HepG2 (cell line): ENCODE results near the gene CCNT2. TPM values are rescaled to one million over a fixed set of nuclear protein-coding genes. Genes with fewer than 3 reads are reported as not detected.

Experiments used
- ADNP ChIP-seq: sonication (generic); formaldehyde crosslinking; IDR thresholded peaks from 2 replicates; pipeline ENCODE4 v1.4.0; 2020; ENCODE audit warnings: missing genetic modification reagents
- AGO1 ChIP-seq: fragments of 200-400 bp; formaldehyde crosslinking; IDR thresholded peaks from 2 replicates; pipeline ENCODE4 v1.6.1; 2017; ENCODE audit warnings: mild to moderate bottlenecking, low read depth, low read length, moderate library complexity; ENCODE audit not compliant: poor library complexity, severe bottlenecking
- ARNTL ChIP-seq: sonication (generic); formaldehyde crosslinking; IDR thresholded peaks from 2 replicates; pipeline ENCODE4 v1.4.0; 2020; ENCODE audit warnings: mild to moderate bottlenecking, missing genetic modification reagents
- HBP1 ChIP-seq: IDR thresholded peaks from 2 replicates; pipeline ENCODE4 v1.6.1; 2016; ENCODE audit warnings: low read depth, control low read depth
- HCFC1 ChIP-seq: fragments of 150-350 bp; IDR thresholded peaks from 2 replicates; pipeline ENCODE4 v1.6.1; 2014; ENCODE audit warnings: low read depth, low read length
- HDAC6 ChIP-seq: fragments of 200-600 bp; sonication (generic); IDR thresholded peaks from 2 replicates; pipeline ENCODE4 v1.7.0; 2017; ENCODE audit warnings: mild to moderate bottlenecking, antibody characterized with exemption, low read length, low read depth
- HOXA7 ChIP-seq: sonication (generic); formaldehyde crosslinking; IDR thresholded peaks from 2 replicates; pipeline ENCODE4 v1.8.1; 2022; ENCODE audit warnings: mild to moderate bottlenecking, missing genetic modification reagents, moderate library complexity
- ISL2 ChIP-seq: sonication (generic); formaldehyde crosslinking; IDR thresholded peaks from 2 replicates; pipeline ENCODE4 v1.5.0; 2020; ENCODE audit warnings: missing genetic modification reagents
- NCOA1 ChIP-seq: sonication (generic); formaldehyde crosslinking; IDR thresholded peaks from 2 replicates; pipeline ENCODE4 v1.9.0; 2021; ENCODE audit warnings: missing genetic modification reagents
- RELA ChIP-seq: sonication (generic); formaldehyde crosslinking; IDR thresholded peaks from 2 replicates; pipeline ENCODE4 v1.4.0; 2020; ENCODE audit warnings: missing genetic modification reagents
- SETDB1 ChIP-seq: sonication (generic); formaldehyde crosslinking; IDR thresholded peaks from 2 replicates; pipeline ENCODE4 v1.5.1; 2020; ENCODE audit warnings: missing genetic modification reagents, mild to moderate bottlenecking, borderline replicate concordance
- SNAI1 ChIP-seq: sonication (generic); formaldehyde crosslinking; IDR thresholded peaks from 2 replicates; pipeline ENCODE4 v1.5.0; 2020; ENCODE audit warnings: mild to moderate bottlenecking, missing genetic modification reagents, borderline replicate concordance
- SNAPC4 ChIP-seq: sonication (generic); formaldehyde crosslinking; IDR thresholded peaks from 2 replicates; pipeline ENCODE4 v1.4.0; 2020; ENCODE audit warnings: mild to moderate bottlenecking, missing genetic modification reagents
- SUZ12 ChIP-seq: fragments of 150-350 bp; IDR thresholded peaks from 2 replicates; pipeline ENCODE4 v1.6.1; 2014; ENCODE audit warnings: low read depth, low read length
- U2AF2 ChIP-seq: fragments of 200-400 bp; formaldehyde crosslinking; IDR thresholded peaks from 2 replicates; pipeline ENCODE4 v1.6.1; 2017; ENCODE audit warnings: low read depth, mild to moderate bottlenecking, low read length
- ZFAT ChIP-seq: sonication (generic); formaldehyde crosslinking; conservative IDR thresholded peaks from 2 replicates; pipeline ENCODE4 v1.8.1; 2023; ENCODE audit warnings: missing genetic modification reagents, inconsistent platforms
- ZKSCAN1 ChIP-seq: fragments of 150-350 bp; IDR thresholded peaks from 2 replicates; pipeline ENCODE4 v1.6.1; 2014; ENCODE audit warnings: low read length
- ZNF12 ChIP-seq: sonication (generic); formaldehyde crosslinking; IDR thresholded peaks from 2 replicates; pipeline ENCODE4 v1.5.0; 2020; ENCODE audit warnings: missing genetic modification reagents
- ZNF143 ChIP-seq: sonication (generic); formaldehyde crosslinking; IDR thresholded peaks from 2 replicates; pipeline ENCODE4 v1.4.0; 2020; ENCODE audit warnings: missing genetic modification reagents
- ZNF160 ChIP-seq: sonication (generic); formaldehyde crosslinking; IDR thresholded peaks from 2 replicates; pipeline ENCODE4 v1.8.0; 2022; ENCODE audit warnings: mild to moderate bottlenecking, inconsistent platforms, missing genetic modification reagents
- ZNF205 ChIP-seq: IDR thresholded peaks from 2 replicates; pipeline ENCODE4 v1.6.1; 2018; ENCODE audit warnings: missing biosample characterization, missing genetic modification reagents
- ZNF703 ChIP-seq: sonication (generic); formaldehyde crosslinking; IDR thresholded peaks from 2 replicates; pipeline ENCODE4 v1.5.1; 2020; ENCODE audit warnings: missing genetic modification reagents, mild to moderate bottlenecking, moderate library complexity, borderline replicate concordance
- ZSCAN12 ChIP-seq: sonication (generic); formaldehyde crosslinking; IDR thresholded peaks from 2 replicates; pipeline ENCODE4 v1.9.0; 2021; ENCODE audit warnings: mild to moderate bottlenecking, missing genetic modification reagents
- ZSCAN25 ChIP-seq: sonication (generic); formaldehyde crosslinking; IDR thresholded peaks from 2 replicates; pipeline ENCODE4 v1.8.0; 2022; ENCODE audit warnings: mild to moderate bottlenecking, missing genetic modification reagents
- polyA plus RNA-seq, 8 experiments: library from polyadenylated mRNA; depleted of rRNA in 3 of 8; stranded (reverse) in 7 of 8; unstranded in 1 of 8; fragments of >200 nt; fragmentation: Illumina TruSeq in 4 of 8; extraction: Trizol in 4 of 8; gene quantifications; 2 replicates each; pipeline versions ENCODE4 v1.2.1 to v1.2.3, GENCODE V29; 2011 to 2016; ENCODE audit warnings: low read depth in 4 of 8, missing spikeins in 1 of 8, mixed read lengths in 1 of 8; ENCODE audit not compliant: insufficient read depth in 1 of 8
- total RNA-seq, 5 experiments: library from RNA; depleted of rRNA; stranded (reverse); fragments of >200 nt; fragmentation: Illumina TruSeq; extraction: Trizol; gene quantifications; 2 replicates each; pipeline ENCODE4 v1.2.3, GENCODE V29; 2016; ENCODE audit warnings: low read depth in 1 of 5
- TF ChIP-seq, protein P1 (sequence below): IDR thresholded peaks from 2 replicates; pipeline ENCODE4 v1.6.1; 2016; ENCODE audit warnings: mild to moderate bottlenecking, missing biosample characterization, missing genetic modification reagents

Gene CCNT2
- total and polyA plus RNA-seq, 2 of the 13 experiments (the other 11 are each of a cell fraction or from before 2014, with no cell fraction given): 22.1 to 34.4 TPM

- TF ChIP-seq SNAPC4 (CRISPR knock-in tag) (peak; percentile 56), ZNF703 (CRISPR knock-in tag) (0 out of 2 replicates have a peak, but pooled peaks have one; percentile 75), ZNF143 (CRISPR knock-in tag) (peak; percentile 90), HBP1 (CRISPR knock-in tag) (peak; percentile 79), SUZ12 (peak; percentile 58), ISL2 (CRISPR knock-in tag) (peak; percentile 72), ZNF12 (CRISPR knock-in tag) (no peak; the same call in 1 of the 2 replicates), SETDB1 (CRISPR knock-in tag) (no peak), ZNF160 (CRISPR knock-in tag) (peak; percentile 86), ADNP (CRISPR knock-in tag) (no peak), ZFAT (CRISPR knock-in tag) (peak; percentile 10; the same call in 1 of the 2 replicates), SNAI1 (CRISPR knock-in tag) (peak; percentile 34; the same call in 1 of the 2 replicates), AGO1 (no peak), ZNF205 (CRISPR knock-in tag) (peak; percentile 48; the same call in 1 of the 2 replicates), NCOA1 (CRISPR knock-in tag) (no peak; the same call in 1 of the 2 replicates), HOXA7 (CRISPR knock-in tag) (no peak), HCFC1 (peak; percentile 76), RELA (CRISPR knock-in tag) (peak; percentile 59; the same call in 1 of the 2 replicates), HDAC6 (no peak), ZSCAN12 (CRISPR knock-in tag) (no peak), ARNTL (no peak), U2AF2 (no peak), ZSCAN25 (CRISPR knock-in tag) (peak; percentile 98), ZKSCAN1 (no peak; the same call in 1 of the 2 replicates)
- TF ChIP-seq, protein P1, sequence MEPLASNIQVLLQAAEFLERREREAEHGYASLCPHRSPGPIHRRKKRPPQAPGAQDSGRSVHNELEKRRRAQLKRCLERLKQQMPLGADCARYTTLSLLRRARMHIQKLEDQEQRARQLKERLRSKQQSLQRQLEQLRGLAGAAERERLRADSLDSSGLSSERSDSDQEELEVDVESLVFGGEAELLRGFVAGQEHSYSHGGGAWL (CRISPR knock-in tag): peak; percentile 80
Measured at GRCh38 chr2:134918526-134919340, at the start of gene CCNT2 (continued).
